Rectal smooth muscle tissue (tissue), 1 donor: Measurements from ENCODE around the gene NAA40.

Source experiments
- H3K27ac ChIP-seq: one replicate; pipeline ENCODE4 v1.7.0; 2013; ENCODE audit warnings: low read depth, low read length, inconsistent platforms
- H3K27me3 ChIP-seq: one replicate; pipeline ENCODE4 v1.7.0; 2013; ENCODE audit warnings: low read length; ENCODE audit not compliant: control insufficient read depth, insufficient read depth
- H3K36me3 ChIP-seq: one replicate; pipeline ENCODE4 v1.7.0; 2013; ENCODE audit warnings: low read length; ENCODE audit not compliant: control insufficient read depth, insufficient read depth
- H3K4me1 ChIP-seq: one replicate; pipeline ENCODE4 v1.7.0; 2013; ENCODE audit warnings: low read length; ENCODE audit not compliant: control insufficient read depth, insufficient read depth
- H3K4me3 ChIP-seq: one replicate; pipeline ENCODE4 v1.7.0; 2013; ENCODE audit warnings: low read length
- H3K9ac ChIP-seq: one replicate; pipeline ENCODE4 v1.7.0; 2013; ENCODE audit warnings: low read length

NAA40 gene

GRCh38 chr11:64000740-64001483 lies 62.1 kb downstream of the NAA40 start:
- peaks cover 4% of the 10 kb centered on the region for H3K4me1 ChIP-seq
- H3K27me3 ChIP-seq = no peaks in the 10 kb centered on the region
- peak overlapping the region; percentile 51 for H3K4me3 ChIP-seq
- H3K27ac ChIP-seq = no peak overlapping the region
- no peak overlapping the region for H3K9ac ChIP-seq
- H3K36me3 ChIP-seq = peaks cover 15% of the 10 kb centered on the region

- H3K27ac ChIP-seq = no peak overlapping the region
- peaks cover 4% of the 10 kb centered on the region for H3K4me1 ChIP-seq
- no peak overlapping the region for H3K9ac ChIP-seq
- no peaks in the 10 kb centered on the region for H3K27me3 ChIP-seq
- H3K36me3 ChIP-seq = peaks cover 12% of the 10 kb centered on the region
- H3K4me3 ChIP-seq = no peak overlapping the region
These were observed 63.0 kb downstream of the NAA40 start for GRCh38 chr11:64001484-64002420.

- no peak overlapping the region for H3K27ac ChIP-seq
- no peaks in the 10 kb centered on the region for H3K27me3 ChIP-seq
- no peaks in the 10 kb centered on the region for H3K36me3 ChIP-seq
- H3K4me3 ChIP-seq = no peak overlapping the region
- no peak overlapping the region for H3K9ac ChIP-seq
- H3K4me1 ChIP-seq = peaks cover 2% of the 10 kb centered on the region
These were observed 65.2 kb downstream of the NAA40 start for GRCh38 chr11:64003807-64004589.

- Histone ChIP-seq H3K36me3 (no peaks in the 10 kb centered on the region), H3K9ac (no peak overlapping the region), H3K4me3 (no peak overlapping the region), H3K4me1 (no peaks in the 10 kb centered on the region), H3K27ac (no peak overlapping the region), H3K27me3 (no peaks in the 10 kb centered on the region)
These were observed 65.8 kb downstream of the NAA40 start for GRCh38 chr11:64004590-64004984.

- Histone ChIP-seq H3K4me3 (no peak overlapping the region), H3K27me3 (no peaks in the 10 kb centered on the region), H3K36me3 (no peaks in the 10 kb centered on the region), H3K4me1 (no peaks in the 10 kb centered on the region), H3K27ac (no peak overlapping the region), H3K9ac (no peak overlapping the region)
These were observed 66.9 kb downstream of the NAA40 start for GRCh38 chr11:64005691-64006090.

- H3K27ac ChIP-seq = no peak overlapping the region
- no peak overlapping the region for H3K9ac ChIP-seq
- no peaks in the 10 kb centered on the region for H3K27me3 ChIP-seq
- no peaks in the 10 kb centered on the region for H3K4me1 ChIP-seq
- H3K4me3 ChIP-seq = no peak overlapping the region
- no peaks in the 10 kb centered on the region for H3K36me3 ChIP-seq
These were observed 67.6 kb downstream of the NAA40 start for GRCh38 chr11:64006398-64006797.
